HepG2 (cell line): ENCODE data around the gene XPO5. TPM values are rescaled to one million over a fixed set of nuclear protein-coding genes. Genes with fewer than 3 reads are reported as not detected.

Source experiments
- FOXC1 ChIP-seq: sonication (generic); formaldehyde crosslinking; IDR thresholded peaks from 2 replicates; pipeline ENCODE4 v1.8.0; 2022; ENCODE audit warnings: mild to moderate bottlenecking, missing genetic modification reagents, borderline replicate concordance
- FOXK1 ChIP-seq: sonication (generic); formaldehyde crosslinking; IDR thresholded peaks from 2 replicates; pipeline ENCODE4 v1.4.0; 2020; ENCODE audit warnings: low read depth, missing genetic modification reagents, borderline replicate concordance
- GABPA ChIP-seq, 2 experiments: IDR thresholded peaks; 2 replicates each; pipeline ENCODE4 v1.6.1; 2011 to 2016; ENCODE audit warnings: low read depth in 2 of 2, low read length in 1 of 2, missing biosample characterization in 1 of 2, missing genetic modification characterization in 1 of 2
- HES4 ChIP-seq: sonication (generic); formaldehyde crosslinking; IDR thresholded peaks from 2 replicates; pipeline ENCODE4 v1.9.0; 2021; ENCODE audit warnings: mild to moderate bottlenecking, missing genetic modification reagents, borderline replicate concordance
- KMT2B ChIP-seq: IDR thresholded peaks from 2 replicates; pipeline ENCODE4 v1.6.1; 2016; ENCODE audit warnings: missing genetic modification reagents, missing compliant biosample characterization
- NFIC ChIP-seq: IDR thresholded peaks from 2 replicates; pipeline ENCODE4 v1.6.1; 2012; ENCODE audit warnings: mild to moderate bottlenecking, low read length, inconsistent platforms
- NKX3-1 ChIP-seq: sonication (generic); formaldehyde crosslinking; IDR thresholded peaks from 2 replicates; pipeline ENCODE4 v1.5.0; 2020; ENCODE audit warnings: missing genetic modification reagents
- SMC3 ChIP-seq: IDR thresholded peaks from 2 replicates; pipeline ENCODE4 v1.6.1; 2011; ENCODE audit warnings: low read length, improper control_type of control experiment
- SNRNP70 ChIP-seq: fragments of 200-400 bp; formaldehyde crosslinking; IDR thresholded peaks from 2 replicates; pipeline ENCODE4 v1.6.1; 2017; ENCODE audit warnings: mild to moderate bottlenecking, low read depth, low read length, moderate library complexity
- SOX13 ChIP-seq, 3 experiments: fragments of 450-650 bp in 1 of 3; sonication (generic) in 1 of 3; formaldehyde crosslinking in 1 of 3; IDR thresholded peaks in 2 of 3; conservative IDR thresholded peaks in 1 of 3; 2 replicates each; pipeline versions ENCODE4 v1.5.0 to v1.6.1; 2016 to 2020; ENCODE audit warnings: antibody characterized with exemption in 1 of 3, mild to moderate bottlenecking in 1 of 3, missing compliant biosample characterization in 1 of 3, missing genetic modification reagents in 1 of 3, moderate library complexity in 1 of 3
- TEAD2 ChIP-seq: sonication (generic); formaldehyde crosslinking; IDR thresholded peaks from 2 replicates; pipeline ENCODE4 v1.9.0; 2021; ENCODE audit warnings: missing genetic modification reagents
- WIZ ChIP-seq: sonication (generic); formaldehyde crosslinking; IDR thresholded peaks from 2 replicates; pipeline ENCODE4 v1.5.1; 2020; ENCODE audit warnings: mild to moderate bottlenecking, missing genetic modification reagents
- ZKSCAN1 ChIP-seq: fragments of 150-350 bp; IDR thresholded peaks from 2 replicates; pipeline ENCODE4 v1.6.1; 2014; ENCODE audit warnings: low read length
- ZKSCAN8 ChIP-seq: IDR thresholded peaks from 2 replicates; pipeline ENCODE4 v1.6.1; 2016; ENCODE audit warnings: borderline replicate concordance, missing genetic modification reagents, missing compliant biosample characterization
- ZNF724P ChIP-seq: sonication (generic); formaldehyde crosslinking; IDR thresholded peaks from 2 replicates; pipeline ENCODE4 v1.8.0; 2022; ENCODE audit warnings: missing genetic modification reagents, borderline replicate concordance
- ZNF768 ChIP-seq: sonication (generic); formaldehyde crosslinking; IDR thresholded peaks from 2 replicates; pipeline ENCODE4 v1.4.0; 2020; ENCODE audit warnings: missing genetic modification reagents
- polyA plus RNA-seq, 8 experiments: library from polyadenylated mRNA; depleted of rRNA in 3 of 8; stranded (reverse) in 7 of 8; unstranded in 1 of 8; fragments of >200 nt; fragmentation: Illumina TruSeq in 4 of 8; extraction: Trizol in 4 of 8; gene quantifications; 2 replicates each; pipeline versions ENCODE4 v1.2.1 to v1.2.3, GENCODE V29; 2011 to 2016; ENCODE audit warnings: low read depth in 4 of 8, missing spikeins in 1 of 8, mixed read lengths in 1 of 8; ENCODE audit not compliant: insufficient read depth in 1 of 8
- total RNA-seq, 5 experiments: library from RNA; depleted of rRNA; stranded (reverse); fragments of >200 nt; fragmentation: Illumina TruSeq; extraction: Trizol; gene quantifications; 2 replicates each; pipeline ENCODE4 v1.2.3, GENCODE V29; 2016; ENCODE audit warnings: low read depth in 1 of 5
- TF ChIP-seq, protein P1 (sequence below): sonication (generic); formaldehyde crosslinking; IDR thresholded peaks from 2 replicates; pipeline ENCODE4 v1.8.1; 2023; ENCODE audit warnings: missing genetic modification reagents, inconsistent platforms, borderline replicate concordance
- TF ChIP-seq, protein P2 (sequence below): sonication (generic); formaldehyde crosslinking; IDR thresholded peaks from 2 replicates; pipeline ENCODE4 v1.4.0; 2020; ENCODE audit warnings: missing genetic modification reagents; ENCODE audit errors: not compliant biosample characterization
- TF ChIP-seq, protein P3 (sequence below): sonication (generic); formaldehyde crosslinking; IDR thresholded peaks from 2 replicates; pipeline ENCODE4 v1.8.1; 2023; ENCODE audit warnings: mild to moderate bottlenecking, inconsistent platforms, moderate library complexity, missing genetic modification reagents, borderline replicate concordance
- TF ChIP-seq, protein P4 (sequence below): sonication (generic); formaldehyde crosslinking; IDR thresholded peaks from 2 replicates; pipeline ENCODE4 v1.8.0; 2022; ENCODE audit warnings: mild to moderate bottlenecking, missing genetic modification reagents, moderate library complexity

The XPO5 gene
- total and polyA plus RNA-seq, 2 of the 13 experiments (the other 11 are each of a cell fraction or from before 2014, with no cell fraction given) = 52.2 to 68.0 TPM

DNA sequence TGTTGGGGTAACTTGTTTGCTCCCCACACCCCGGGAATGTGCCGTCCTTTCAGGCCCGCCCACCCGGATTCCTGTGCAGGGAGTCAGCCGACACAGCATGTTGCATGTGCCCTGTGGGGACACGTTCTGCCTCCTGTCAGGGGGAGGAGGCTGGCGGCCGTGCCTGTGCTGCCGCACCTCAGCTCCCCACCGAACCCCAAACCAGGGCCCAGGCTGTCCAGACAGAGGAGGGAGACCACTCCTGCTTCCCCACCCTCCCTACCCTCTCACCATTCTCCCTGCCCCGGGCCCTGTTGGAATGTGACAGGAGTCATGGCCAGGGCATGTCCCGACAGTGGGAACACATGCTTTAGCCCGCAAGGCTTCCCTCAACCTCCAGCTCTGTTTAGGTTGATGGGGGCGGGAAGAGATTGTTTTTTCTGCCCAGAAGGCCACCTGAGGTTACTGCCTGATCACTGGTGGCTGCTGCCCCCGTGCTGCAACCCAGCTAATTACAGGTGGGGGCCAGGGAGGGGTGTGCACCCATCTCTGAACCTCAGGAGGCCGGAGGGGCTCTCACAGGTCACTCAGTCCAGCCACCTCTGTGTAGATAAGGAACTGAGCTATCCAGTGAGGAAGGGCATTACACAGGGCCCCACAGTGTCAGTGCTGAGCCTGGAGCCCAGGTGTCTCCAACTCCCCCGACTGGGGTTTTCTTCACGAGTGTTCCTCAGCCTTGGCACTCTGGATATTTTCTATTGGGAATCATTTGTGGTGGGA lies 79.3 kb downstream of the XPO5 start (continued):
- no peak for TF ChIP-seq SOX13 (IDR thresholded peaks at IDR 0.05)
- peak in 1 of 2 experiments; percentile 48; a peak in 1 of 4 replicates for TF ChIP-seq SOX13 (CRISPR knock-in tag; conservative IDR thresholded peaks at IDR 0.05 in 1 of 2, IDR thresholded peaks at IDR 0.05 in 1 of 2)
- TF ChIP-seq ZKSCAN1 = no peak
- TF ChIP-seq, protein P1, sequence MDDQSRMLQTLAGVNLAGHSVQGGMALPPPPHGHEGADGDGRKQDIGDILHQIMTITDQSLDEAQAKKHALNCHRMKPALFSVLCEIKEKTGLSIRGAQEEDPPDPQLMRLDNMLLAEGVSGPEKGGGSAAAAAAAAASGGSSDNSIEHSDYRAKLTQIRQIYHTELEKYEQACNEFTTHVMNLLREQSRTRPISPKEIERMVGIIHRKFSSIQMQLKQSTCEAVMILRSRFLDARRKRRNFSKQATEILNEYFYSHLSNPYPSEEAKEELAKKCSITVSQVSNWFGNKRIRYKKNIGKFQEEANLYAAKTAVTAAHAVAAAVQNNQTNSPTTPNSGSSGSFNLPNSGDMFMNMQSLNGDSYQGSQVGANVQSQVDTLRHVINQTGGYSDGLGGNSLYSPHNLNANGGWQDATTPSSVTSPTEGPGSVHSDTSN = no peak
- TF ChIP-seq, protein P2, sequence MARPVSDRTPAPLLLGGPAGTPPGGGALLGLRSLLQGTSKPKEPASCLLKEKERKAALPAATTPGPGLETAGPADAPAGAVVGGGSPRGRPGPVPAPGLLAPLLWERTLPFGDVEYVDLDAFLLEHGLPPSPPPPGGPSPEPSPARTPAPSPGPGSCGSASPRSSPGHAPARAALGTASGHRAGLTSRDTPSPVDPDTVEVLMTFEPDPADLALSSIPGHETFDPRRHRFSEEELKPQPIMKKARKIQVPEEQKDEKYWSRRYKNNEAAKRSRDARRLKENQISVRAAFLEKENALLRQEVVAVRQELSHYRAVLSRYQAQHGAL (CRISPR knock-in tag) = no peak
- TF ChIP-seq ZNF724P (CRISPR knock-in tag) = no peak
- TF ChIP-seq, protein P3, sequence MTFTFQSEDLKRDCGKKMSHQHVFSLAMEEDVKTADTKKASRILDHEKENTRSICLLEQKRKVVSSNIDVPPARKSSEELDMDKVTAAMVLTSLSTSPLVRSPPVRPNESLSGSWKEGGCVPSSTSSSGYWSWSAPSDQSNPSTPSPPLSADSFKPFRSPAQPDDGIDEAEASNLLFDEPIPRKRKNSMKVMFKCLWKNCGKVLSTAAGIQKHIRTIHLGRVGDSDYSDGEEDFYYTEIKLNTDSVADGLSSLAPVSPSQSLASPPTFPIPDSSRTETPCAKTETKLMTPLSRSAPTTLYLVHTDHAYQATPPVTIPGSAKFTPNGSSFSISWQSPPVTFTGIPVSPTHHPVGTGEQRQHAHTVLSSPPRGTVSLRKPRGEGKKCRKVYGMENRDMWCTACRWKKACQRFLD (CRISPR knock-in tag) = no peak
- no peak for TF ChIP-seq WIZ (CRISPR knock-in tag)
- peak; percentile 38; the same call in 1 of the 2 replicates for TF ChIP-seq ZNF768 (CRISPR knock-in tag)
- no peak for TF ChIP-seq NFIC
- peak; percentile 85 for TF ChIP-seq SMC3
- TF ChIP-seq, protein P4, sequence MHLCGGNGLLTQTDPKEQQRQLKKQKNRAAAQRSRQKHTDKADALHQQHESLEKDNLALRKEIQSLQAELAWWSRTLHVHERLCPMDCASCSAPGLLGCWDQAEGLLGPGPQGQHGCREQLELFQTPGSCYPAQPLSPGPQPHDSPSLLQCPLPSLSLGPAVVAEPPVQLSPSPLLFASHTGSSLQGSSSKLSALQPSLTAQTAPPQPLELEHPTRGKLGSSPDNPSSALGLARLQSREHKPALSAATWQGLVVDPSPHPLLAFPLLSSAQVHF (CRISPR knock-in tag) = no peak
- no peak for TF ChIP-seq HES4 (CRISPR knock-in tag)
- TF ChIP-seq NKX3-1 = no peak
- peak; percentile 63; the same call in 1 of the 2 replicates for TF ChIP-seq FOXC1 (CRISPR knock-in tag)
- no peak for TF ChIP-seq SNRNP70
- TF ChIP-seq GABPA (IDR thresholded peaks at IDR 0.05; ENCODE audit: low read depth, low read length) = no peak
- TF ChIP-seq GABPA (CRISPR knock-in tag; IDR thresholded peaks at IDR 0.05; ENCODE audit: low read depth) = no peak
- peak; percentile 26; the same call in 1 of the 2 replicates for TF ChIP-seq ZKSCAN8
- no peak for TF ChIP-seq FOXK1 (CRISPR knock-in tag)
- no peak for TF ChIP-seq TEAD2 (CRISPR knock-in tag)
- no peak for TF ChIP-seq KMT2B
